Gastrocnemius medialis (tissue), 4 donors: ENCODE measurements around the gene UFC1. TPM values are rescaled to one million over a fixed set of nuclear protein-coding genes. Genes with fewer than 3 reads are reported as not detected.

ENCODE experiments used
- ATAC-seq, 2 donors: fragments of 150-250 bp; one replicate each; pipeline ENCODE4 v1.9.1; 2016
- DNase-seq, 2 donors: peaks; one replicate each; pipeline ENCODE4 v3.0.0-alpha.2; 2019
- H3K27ac ChIP-seq, 4 donors: fragments of 200-600 bp; sonication (generic); 1 replicate in 1 of 4; 2 replicates in 3 of 4; pipeline ENCODE4 v1.5.1; 2016 to 2018; ENCODE audit warnings: mild to moderate bottlenecking in 2 of 4, moderate library complexity in 1 of 4
- H3K27me3 ChIP-seq, 3 donors: fragments of 200-600 bp; sonication (generic) in 2 of 3; 1 replicate in 1 of 3; 2 replicates in 2 of 3; pipeline versions ENCODE4 v1.5.1 to v1.6.0; 2016 to 2019; ENCODE audit warnings: mild to moderate bottlenecking in 1 of 3, moderate library complexity in 1 of 3
- H3K36me3 ChIP-seq, 2 donors: fragments of 200-600 bp; sonication (generic) in 1 of 2; one replicate each; pipeline ENCODE4 v1.5.1; 2017 to 2018
- H3K4me1 ChIP-seq, 2 donors: fragments of 200-600 bp; sonication (generic) in 1 of 2; one replicate each; pipeline ENCODE4 v1.5.1; 2016 to 2017; ENCODE audit warnings: mild to moderate bottlenecking in 2 of 2
- H3K4me3 ChIP-seq, 4 donors: fragments of 200-600 bp; sonication (generic) in 3 of 4; 1 replicate in 1 of 4; 2 replicates in 3 of 4; pipeline ENCODE4 v1.5.1; 2016 to 2019; ENCODE audit warnings: mild to moderate bottlenecking in 2 of 4
- H3K9me3 ChIP-seq, 3 donors: fragments of 200-600 bp; sonication (generic) in 2 of 3; 1 replicate in 1 of 3; 2 replicates in 2 of 3; pipeline ENCODE4 v1.5.1; 2016 to 2019
- POLR2A ChIP-seq, 2 donors: fragments of 450-650 bp; IDR thresholded peaks; one replicate each; pipeline ENCODE4 v1.6.1; 2017; ENCODE audit warnings: antibody characterized with exemption in 2 of 2, mild to moderate bottlenecking in 2 of 2, moderate library complexity in 2 of 2
- in situ Hi-C, 4 donors: fragments of 200-750 bp; cut with MboI; loops; one replicate each; pipeline versions ENCODE4 v1.15.0 to v1.8.0; 2017; ENCODE audit warnings: low sequenced_read_pairs in 4 of 4
- intact Hi-C: fragments of 100-400 bp; cut with DNase I; formaldehyde crosslinking; loops from one replicate; pipeline ENCODE4 v1.15.1; 2023; ENCODE audit warnings: low total_unique reads
- total RNA-seq, 4 donors: library from RNA; depleted of rRNA; stranded (reverse); fragments of >200 nt; gene quantifications; one replicate each; pipeline versions ENCODE4 v1.1.0 to v1.2.3, GENCODE V29; 2016
- TF ChIP-seq, protein P1 (sequence below), 5 experiments: fragments of 450-650 bp in 3 of 5; fragments of 200-600 bp in 2 of 5; sonication (generic) in 2 of 5; IDR thresholded peaks in 4 of 5; conservative IDR thresholded peaks in 1 of 5; 1 replicate in 4 of 5; 2 replicates in 1 of 5; pipeline ENCODE4 v1.5.1; 2016 to 2019; ENCODE audit warnings: antibody characterized with exemption in 5 of 5, mild to moderate bottlenecking in 3 of 5, moderate library complexity in 3 of 5

UFC1 gene
- total RNA-seq, 4 donors from 2014 or later: 57.9 to 66.7 (median 63.5) TPM

DNA sequence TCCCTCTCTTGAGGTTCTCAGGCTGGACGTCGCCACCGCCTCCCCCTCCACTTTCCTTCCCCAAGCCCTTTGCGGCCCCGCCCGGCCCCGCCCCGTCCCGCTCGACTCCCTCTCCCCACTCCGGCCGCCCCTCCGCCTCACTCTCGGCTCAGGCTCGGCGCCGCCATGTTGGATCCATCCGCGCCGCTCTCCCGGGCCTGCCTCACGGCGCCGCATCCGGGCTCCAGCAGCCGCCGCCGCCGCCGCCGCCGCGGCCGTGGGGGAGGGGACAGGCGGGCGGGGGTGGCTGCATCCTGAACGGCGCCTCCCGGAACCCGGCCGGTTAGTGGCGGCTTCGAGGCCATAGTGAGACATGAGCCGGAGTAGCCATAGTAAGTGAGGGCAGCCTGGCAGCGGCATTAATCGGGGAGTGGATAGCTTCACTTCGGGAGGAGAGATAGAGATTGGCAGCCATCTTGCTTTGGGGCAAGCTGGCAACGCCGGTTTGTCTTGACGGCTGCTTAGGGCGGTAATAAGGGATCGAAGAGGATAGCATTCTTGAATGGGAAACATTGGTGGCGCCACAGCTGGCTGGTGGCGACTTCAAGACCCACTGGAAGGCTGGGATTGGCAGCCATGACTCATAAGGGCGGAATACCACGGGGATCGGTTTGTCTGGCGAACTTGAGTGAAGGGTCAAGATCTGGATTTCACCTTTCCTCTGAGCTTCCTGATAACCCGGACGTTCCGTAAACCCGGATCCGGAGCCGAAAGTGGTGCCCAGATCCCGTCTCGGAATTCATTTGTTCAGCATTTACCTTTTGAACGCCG, 21.2 kb upstream of the UFC1 start, which contains the start of gene DEDD:
Gene DEDD (minus strand): TSS at position 258 of the 810 bp plus-strand sequence. CDS start 8,205 bp downstream, outside the sequence.
- H3K4me3 ChIP-seq: peak within 1 kb of the TSS; percentile 83 to 91 (median 84)
- peak; percentile 65 to 68 for TF ChIP-seq POLR2A (IDR thresholded peaks at IDR 0.05)
- TF ChIP-seq, protein P1, sequence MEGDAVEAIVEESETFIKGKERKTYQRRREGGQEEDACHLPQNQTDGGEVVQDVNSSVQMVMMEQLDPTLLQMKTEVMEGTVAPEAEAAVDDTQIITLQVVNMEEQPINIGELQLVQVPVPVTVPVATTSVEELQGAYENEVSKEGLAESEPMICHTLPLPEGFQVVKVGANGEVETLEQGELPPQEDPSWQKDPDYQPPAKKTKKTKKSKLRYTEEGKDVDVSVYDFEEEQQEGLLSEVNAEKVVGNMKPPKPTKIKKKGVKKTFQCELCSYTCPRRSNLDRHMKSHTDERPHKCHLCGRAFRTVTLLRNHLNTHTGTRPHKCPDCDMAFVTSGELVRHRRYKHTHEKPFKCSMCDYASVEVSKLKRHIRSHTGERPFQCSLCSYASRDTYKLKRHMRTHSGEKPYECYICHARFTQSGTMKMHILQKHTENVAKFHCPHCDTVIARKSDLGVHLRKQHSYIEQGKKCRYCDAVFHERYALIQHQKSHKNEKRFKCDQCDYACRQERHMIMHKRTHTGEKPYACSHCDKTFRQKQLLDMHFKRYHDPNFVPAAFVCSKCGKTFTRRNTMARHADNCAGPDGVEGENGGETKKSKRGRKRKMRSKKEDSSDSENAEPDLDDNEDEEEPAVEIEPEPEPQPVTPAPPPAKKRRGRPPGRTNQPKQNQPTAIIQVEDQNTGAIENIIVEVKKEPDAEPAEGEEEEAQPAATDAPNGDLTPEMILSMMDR (IDR thresholded peaks at IDR 0.05 in 4 of 5, conservative IDR thresholded peaks at IDR 0.05 in 1 of 5): no peak
- DNase-seq: peak; percentile 95 to 96
- H3K36me3 ChIP-seq: peaks cover 0 to 31% of the 10 kb centered on the region in 2 donors
- intact Hi-C loops: loop anchor here (1.0 to 10.0 kb wide), 8 partner anchors 14 to 1098 kb away; partner anchors contain the start of genes NDUFS2, NIT1, PFDN2 and PIGM
- in situ Hi-C loops: no loop called here
- peak; percentile 96 to 98 for ATAC-seq
- H3K27ac ChIP-seq: peak within 1 kb of the TSS; percentile 94 to 98 (median 96)
- H3K4me1 ChIP-seq: peaks cover 55 to 56% of the 10 kb centered on the region in 2 donors
- H3K9me3 ChIP-seq: no peaks in the 10 kb centered on the region
- no peaks in the 10 kb centered on the region for H3K27me3 ChIP-seq

DNA sequence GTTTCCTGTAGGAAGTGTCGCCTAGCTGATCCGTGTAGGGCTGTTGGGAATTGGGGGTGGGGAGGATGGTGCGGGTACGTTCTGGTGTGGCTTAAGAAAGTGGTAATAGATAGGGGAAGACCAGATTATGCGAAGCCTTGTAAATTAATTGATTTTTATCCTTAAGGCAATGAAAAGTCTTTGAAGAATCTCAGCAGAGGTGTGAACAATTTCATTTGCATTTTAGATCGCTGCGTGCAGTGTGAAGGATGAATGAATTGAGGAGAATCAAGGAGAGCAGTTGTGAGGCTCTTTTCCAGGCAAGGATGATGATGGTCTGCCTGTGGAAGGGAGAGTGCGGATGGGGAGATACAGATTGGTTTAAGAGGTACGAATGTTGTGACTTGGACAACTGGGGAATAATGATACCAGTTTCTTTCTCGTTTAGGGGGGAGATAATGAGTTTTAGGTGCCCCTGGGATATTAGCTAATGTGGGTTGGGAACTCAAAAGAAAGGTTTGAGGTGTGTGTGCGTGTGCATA, 20.5 kb upstream of the UFC1 start:
- no peak for TF ChIP-seq POLR2A (IDR thresholded peaks at IDR 0.05)
- TF ChIP-seq, protein P1 (IDR thresholded peaks at IDR 0.05 in 4 of 5, conservative IDR thresholded peaks at IDR 0.05 in 1 of 5): no peak
- Histone ChIP-seq H3K27ac (peak overlapping the region; percentile 94 to 98 (median 96)), H3K36me3 (peaks cover 0 to 24% of the 10 kb centered on the region in 2 donors), H3K9me3 (no peaks in the 10 kb centered on the region), H3K4me3 (peak overlapping the region; percentile 83 to 91 (median 84)), H3K27me3 (no peaks in the 10 kb centered on the region), H3K4me1 (peaks cover 54 to 59% of the 10 kb centered on the region in 2 donors)
- intact Hi-C loops: loop anchor here (1.0 to 10.0 kb wide), 5 partner anchors 20 to 1098 kb away; partner anchors contain the start of genes NDUFS2, PIGM, TOMM40L and UFC1
- ATAC-seq (no peak), DNase-seq (no peak)
- in situ Hi-C loops: no loop called here

- no peak for DNase-seq
- no peak for TF ChIP-seq POLR2A (IDR thresholded peaks at IDR 0.05)
- TF ChIP-seq, protein P1 (IDR thresholded peaks at IDR 0.05 in 4 of 5, conservative IDR thresholded peaks at IDR 0.05 in 1 of 5): no peak
- Histone ChIP-seq H3K36me3 (peaks cover 0 to 6% of the 10 kb centered on the region in 2 donors), H3K27ac (peak overlapping the region in 2 of 4 donors; percentile 20 to 28), H3K4me1 (peaks cover 26 to 36% of the 10 kb centered on the region in 2 donors), H3K27me3 (no peaks in the 10 kb centered on the region), H3K9me3 (no peaks in the 10 kb centered on the region), H3K4me3 (no peak overlapping the region)
- ATAC-seq: no peak
- intact Hi-C loops (loop anchor here (10.0 kb wide), 1 partner anchor 1103 kb away; the partner anchor contains the start of gene PIGM), in situ Hi-C loops (no loop called here)
Measured at GRCh38 chr1:161137881-161138280, 15.9 kb upstream of the UFC1 start.

- in situ Hi-C loops: no loop called here
- H3K9me3 ChIP-seq: no peaks in the 10 kb centered on the region
- no peaks in the 10 kb centered on the region for H3K27me3 ChIP-seq
- H3K36me3 ChIP-seq: peaks cover 0 to 6% of the 10 kb centered on the region in 2 donors
- ATAC-seq (no peak), DNase-seq (no peak)
- H3K27ac ChIP-seq: peak overlapping the region in 2 of 4 donors; percentile 15 to 28
- peaks cover 25 to 33% of the 10 kb centered on the region in 2 donors for H3K4me1 ChIP-seq
- intact Hi-C loops: loop anchor here (10.0 kb wide), 1 partner anchor 1104 kb away; the partner anchor contains the start of gene PIGM
- TF ChIP-seq, protein P1 (IDR thresholded peaks at IDR 0.05 in 4 of 5, conservative IDR thresholded peaks at IDR 0.05 in 1 of 5): no peak
- no peak for TF ChIP-seq POLR2A (IDR thresholded peaks at IDR 0.05)
- no peak overlapping the region for H3K4me3 ChIP-seq
Measured at GRCh38 chr1:161138431-161138830, 15.3 kb upstream of the UFC1 start.
